Effector memory CD8-positive, alpha-beta T cell (primary cell): ENCODE measurements around the gene BTN3A1.
A peak's percentile ranks its signal among the peaks of the same experiment; 100 is the strongest.
"Not testable (repeated sequence)": the region's sequence is repeated elsewhere in the genome, so short reads cannot be mapped to it uniquely, and the experiment has no call there.

Source experiments
- ATAC-seq: fragments of 150-1000 bp; cut with Tn5 transposase; replicated peaks from 2 replicates; pipeline ENCODE4 v1.10.0; 2021; ENCODE audit warnings: mild to moderate bottlenecking, moderate library complexity
- DNase-seq, 3 experiments: peaks; one replicate each; pipeline ENCODE4 v3.0.0; 2021
- H3K27ac Mint-ChIP-seq, 2 donors: one replicate each; pipeline ENCODE4 v1.8.0; 2022; ENCODE audit warnings: mild to moderate bottlenecking in 2 of 2, mixed read lengths in 2 of 2, moderate library complexity in 2 of 2
- H3K27me3 Mint-ChIP-seq, 2 donors: one replicate each; pipeline ENCODE4 v1.8.0; 2022; ENCODE audit warnings: mixed read lengths in 2 of 2
- H3K36me3 Mint-ChIP-seq: one replicate; pipeline ENCODE4 v1.8.0; 2022; ENCODE audit warnings: mild to moderate bottlenecking, moderate library complexity, mixed read lengths; ENCODE audit not compliant: insufficient read depth
- H3K4me1 Mint-ChIP-seq, 2 donors: one replicate each; pipeline ENCODE4 v1.8.0; 2022; ENCODE audit warnings: low read depth in 2 of 2, mixed read lengths in 2 of 2
- H3K4me3 Mint-ChIP-seq, 2 donors: one replicate each; pipeline ENCODE4 v1.8.0; 2022; ENCODE audit warnings: mild to moderate bottlenecking in 2 of 2, mixed read lengths in 2 of 2, moderate library complexity in 2 of 2
- H3K9me3 Mint-ChIP-seq, 2 donors: one replicate each; pipeline ENCODE4 v1.8.0; 2022; ENCODE audit warnings: mixed read lengths in 2 of 2
- total RNA-seq, 9 experiments: gene quantifications; one replicate each; lab custom pipeline; 2026; lab: John Stamatoyannopoulos, UW

Gene BTN3A1
- 43.4 to 431 (median 316) reads per million in 9 experiments for total RNA-seq

DNA sequence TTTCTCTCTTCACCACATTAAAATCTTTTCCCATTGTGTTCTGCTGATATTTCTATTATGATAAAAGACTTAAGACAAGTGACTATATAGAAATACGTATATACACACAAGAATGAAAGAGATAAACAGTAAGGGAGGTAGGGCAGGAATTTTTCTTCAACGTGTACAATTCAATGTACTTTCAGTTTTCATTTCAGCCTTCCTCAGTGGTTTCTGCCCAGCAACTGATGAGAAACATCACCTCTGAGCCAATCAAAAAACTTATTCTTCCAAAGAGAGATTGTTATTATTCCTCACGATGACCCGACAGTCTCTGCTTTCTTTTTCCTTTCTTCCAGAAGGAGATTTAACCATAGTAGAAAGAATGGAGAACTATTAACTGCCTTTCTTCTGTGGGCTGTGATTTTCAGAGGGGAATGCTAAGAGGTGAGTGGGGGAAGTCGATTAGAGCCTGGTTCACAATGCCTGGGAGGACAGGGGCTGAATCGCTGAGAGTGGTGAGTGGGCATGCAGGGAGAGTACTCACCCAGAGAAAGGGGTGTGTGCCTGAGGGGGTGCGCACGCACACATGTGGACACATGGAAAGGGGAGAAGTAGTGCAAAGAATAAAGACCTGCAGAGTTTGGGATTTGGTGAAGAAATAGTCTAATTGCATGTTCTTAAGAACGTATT lies at the start of gene BTN3A1:
Gene BTN3A1 (plus strand): TSS at position 289 of the 672 bp plus-strand sequence. CDS start 3,289 bp downstream, outside the sequence.
- peaks cover 31% of the 10 kb centered on the region for H3K36me3 Mint-ChIP-seq
- H3K27ac Mint-ChIP-seq = peak within 1 kb of the TSS; percentile 97 to 100
- peak; percentile 89 for ATAC-seq
- peak within 1 kb of the TSS; percentile 86 to 100 for H3K4me3 Mint-ChIP-seq
- H3K27me3 Mint-ChIP-seq = no peaks in the 10 kb centered on the region
- peak; percentile 60 to 76 (median 60) for DNase-seq
- no peaks in the 10 kb centered on the region for H3K9me3 Mint-ChIP-seq
- H3K4me1 Mint-ChIP-seq = peaks cover 35 to 50% of the 10 kb centered on the region in 2 donors

DNA sequence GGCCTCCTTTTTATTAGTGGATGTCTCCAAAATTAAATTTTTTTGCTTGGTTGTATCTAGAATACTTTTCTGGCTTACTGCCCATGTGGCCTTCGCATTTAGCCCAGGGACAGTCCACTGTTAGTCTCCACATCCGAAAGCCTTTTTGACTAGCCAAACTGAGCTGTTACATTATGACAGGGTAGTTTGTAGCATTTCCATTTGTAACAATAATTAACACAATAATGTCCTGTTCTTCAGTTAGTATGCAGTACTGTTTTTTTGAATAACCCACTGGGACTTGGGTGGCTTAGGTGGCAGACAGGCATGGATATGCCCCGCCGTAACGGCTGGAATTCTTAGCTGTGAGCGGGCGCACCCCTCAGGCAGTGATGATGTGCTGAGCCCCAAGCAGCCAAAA lies 49.8 kb upstream of the BTN3A1 start:
- Mint-ChIP-seq H3K27ac (no peak overlapping the region), H3K9me3 (no peaks in the 10 kb centered on the region), H3K4me1 (no peaks in the 10 kb centered on the region), H3K36me3 (no peaks in the 10 kb centered on the region), H3K4me3 (no peak overlapping the region), H3K27me3 (peaks cover 0 to 8% of the 10 kb centered on the region in 2 donors)
- ATAC-seq (no peak), DNase-seq (no peak)

DNA sequence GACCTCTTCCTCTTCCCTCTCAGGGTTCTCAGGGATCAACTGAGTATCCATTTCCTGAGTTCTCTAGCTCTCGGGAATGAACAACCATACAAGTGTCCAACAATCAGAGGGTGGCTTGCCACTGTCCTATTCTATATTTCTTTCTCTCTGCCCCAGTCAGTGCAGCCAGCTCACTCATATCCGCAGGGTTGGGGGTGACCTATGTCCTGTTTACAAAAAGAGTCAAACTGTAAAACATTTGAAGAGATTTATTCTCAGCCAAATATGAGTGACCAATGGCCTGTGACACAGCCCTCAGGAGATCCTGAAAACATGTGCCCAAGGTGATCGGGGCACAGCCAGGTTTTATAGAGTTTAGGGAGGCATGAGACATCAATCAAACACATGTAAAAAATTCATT lies 47.9 kb upstream of the BTN3A1 start:
- Mint-ChIP-seq H3K27ac (no peak overlapping the region), H3K36me3 (no peaks in the 10 kb centered on the region), H3K9me3 (no peaks in the 10 kb centered on the region), H3K4me1 (peaks cover under 1 to 3% of the 10 kb centered on the region in 2 donors), H3K27me3 (peaks cover 0 to 8% of the 10 kb centered on the region in 2 donors), H3K4me3 (no peak overlapping the region)
- DNase-seq (no peak), ATAC-seq (no peak)

DNA sequence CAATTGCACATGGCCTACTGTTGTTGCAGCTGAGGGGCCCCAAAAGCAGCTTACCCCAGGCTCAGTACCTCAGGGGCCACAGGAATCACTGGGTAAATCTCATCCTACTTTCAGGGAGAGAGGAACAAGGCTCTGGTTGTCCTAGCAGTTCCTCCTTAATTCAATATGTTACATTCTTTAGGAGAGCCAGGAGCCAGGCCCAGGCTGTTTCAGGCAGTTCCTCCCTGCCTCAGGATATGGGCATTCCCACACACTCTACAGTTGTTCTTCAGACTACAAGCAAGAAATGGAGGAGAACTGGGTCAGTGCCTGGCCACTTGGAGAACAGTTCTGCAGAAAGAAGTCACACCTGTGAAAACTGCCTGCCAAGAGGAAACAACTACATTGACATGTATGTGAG lies 46.7 kb upstream of the BTN3A1 start:
- H3K27me3 Mint-ChIP-seq = peaks cover 0 to 8% of the 10 kb centered on the region in 2 donors
- H3K9me3 Mint-ChIP-seq = no peaks in the 10 kb centered on the region
- no peaks in the 10 kb centered on the region for H3K36me3 Mint-ChIP-seq
- ATAC-seq (no peak), DNase-seq (no peak)
- H3K4me3 Mint-ChIP-seq = no peak overlapping the region
- no peak overlapping the region for H3K27ac Mint-ChIP-seq
- H3K4me1 Mint-ChIP-seq = peaks cover 2 to 4% of the 10 kb centered on the region in 2 donors

DNA sequence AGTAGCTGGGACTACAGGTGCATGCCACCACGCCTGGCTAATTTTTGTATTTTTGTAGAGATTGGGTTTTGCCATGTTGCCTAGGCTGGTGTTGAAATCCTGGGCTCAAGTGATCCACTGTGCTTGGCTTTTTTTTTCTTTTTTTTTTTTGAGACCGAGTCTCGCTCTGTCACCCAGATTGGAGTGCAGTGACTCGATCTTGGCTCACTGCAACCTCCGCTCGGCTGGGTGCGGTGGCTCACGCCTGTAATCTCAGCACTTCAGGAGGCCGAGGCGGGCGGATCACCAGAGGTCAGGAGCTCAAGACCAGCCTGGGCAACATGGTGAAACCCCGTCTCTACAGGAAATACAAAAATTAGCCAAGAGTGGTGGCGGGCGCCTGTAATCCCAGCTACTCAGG lies 44.5 kb upstream of the BTN3A1 start:
- H3K9me3 Mint-ChIP-seq, DNase-seq, ATAC-seq, H3K4me3 Mint-ChIP-seq, H3K27me3 Mint-ChIP-seq, H3K36me3 Mint-ChIP-seq, H3K27ac Mint-ChIP-seq: not testable (repeated sequence)
- peaks cover 15 to 22% of the 10 kb centered on the region in 2 donors for H3K4me1 Mint-ChIP-seq

DNA sequence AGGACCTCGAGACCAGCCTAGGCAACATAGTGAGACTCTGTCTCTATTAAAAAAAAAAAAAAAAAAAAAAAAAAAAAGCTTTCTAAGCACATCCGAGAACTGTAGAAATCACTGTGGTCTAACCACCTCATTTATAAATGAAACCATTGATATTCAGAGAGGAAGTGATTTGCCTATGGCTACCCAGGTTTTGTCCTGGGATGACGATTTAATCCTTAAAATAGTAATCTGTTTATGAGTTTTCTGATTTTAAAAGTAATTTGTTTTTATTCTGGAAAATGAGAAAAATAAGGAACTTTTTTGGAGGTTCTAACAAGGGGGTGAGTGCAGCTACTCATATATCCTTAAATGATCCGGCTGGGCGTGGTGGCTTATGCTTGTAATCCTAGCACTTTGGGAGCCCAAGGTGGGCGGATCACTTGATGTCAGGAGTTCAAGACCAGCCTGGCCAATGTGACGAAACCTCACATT lies 43.5 kb upstream of the BTN3A1 start:
- no peak overlapping the region for H3K27ac Mint-ChIP-seq
- peaks cover 2% of the 10 kb centered on the region for H3K36me3 Mint-ChIP-seq
- DNase-seq (no peak), ATAC-seq (peak; percentile 31)
- no peak overlapping the region for H3K4me3 Mint-ChIP-seq
- H3K9me3 Mint-ChIP-seq = no peaks in the 10 kb centered on the region
- H3K27me3 Mint-ChIP-seq = peaks cover 0 to 8% of the 10 kb centered on the region in 2 donors
- H3K4me1 Mint-ChIP-seq = peaks cover 17 to 29% of the 10 kb centered on the region in 2 donors

DNA sequence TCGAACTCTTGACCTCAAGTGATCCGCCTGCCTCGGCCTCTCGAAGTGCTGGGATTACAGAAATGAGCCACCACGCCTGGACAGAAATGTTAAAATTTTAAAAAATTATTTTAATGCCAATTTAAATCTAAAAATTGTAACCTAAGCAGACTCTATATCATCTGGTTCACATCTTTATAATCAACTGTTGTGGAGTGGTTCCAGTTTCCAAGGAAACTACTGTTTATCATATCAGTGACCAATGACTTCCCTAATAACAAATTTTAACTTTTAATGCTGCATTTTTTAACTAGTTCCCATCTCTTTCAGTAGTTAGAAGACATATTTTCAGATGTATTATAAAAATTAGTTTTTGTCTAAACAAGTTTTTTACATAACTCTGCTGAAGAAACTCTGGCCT lies 42.3 kb upstream of the BTN3A1 start:
- H3K4me1 Mint-ChIP-seq = peaks cover 22 to 29% of the 10 kb centered on the region in 2 donors
- H3K36me3 Mint-ChIP-seq = peaks cover 2% of the 10 kb centered on the region
- DNase-seq = no peak
- no peaks in the 10 kb centered on the region for H3K9me3 Mint-ChIP-seq
- ATAC-seq = no peak
- H3K4me3 Mint-ChIP-seq = no peak overlapping the region
- no peaks in the 10 kb centered on the region for H3K27me3 Mint-ChIP-seq
- H3K27ac Mint-ChIP-seq = no peak overlapping the region

DNA sequence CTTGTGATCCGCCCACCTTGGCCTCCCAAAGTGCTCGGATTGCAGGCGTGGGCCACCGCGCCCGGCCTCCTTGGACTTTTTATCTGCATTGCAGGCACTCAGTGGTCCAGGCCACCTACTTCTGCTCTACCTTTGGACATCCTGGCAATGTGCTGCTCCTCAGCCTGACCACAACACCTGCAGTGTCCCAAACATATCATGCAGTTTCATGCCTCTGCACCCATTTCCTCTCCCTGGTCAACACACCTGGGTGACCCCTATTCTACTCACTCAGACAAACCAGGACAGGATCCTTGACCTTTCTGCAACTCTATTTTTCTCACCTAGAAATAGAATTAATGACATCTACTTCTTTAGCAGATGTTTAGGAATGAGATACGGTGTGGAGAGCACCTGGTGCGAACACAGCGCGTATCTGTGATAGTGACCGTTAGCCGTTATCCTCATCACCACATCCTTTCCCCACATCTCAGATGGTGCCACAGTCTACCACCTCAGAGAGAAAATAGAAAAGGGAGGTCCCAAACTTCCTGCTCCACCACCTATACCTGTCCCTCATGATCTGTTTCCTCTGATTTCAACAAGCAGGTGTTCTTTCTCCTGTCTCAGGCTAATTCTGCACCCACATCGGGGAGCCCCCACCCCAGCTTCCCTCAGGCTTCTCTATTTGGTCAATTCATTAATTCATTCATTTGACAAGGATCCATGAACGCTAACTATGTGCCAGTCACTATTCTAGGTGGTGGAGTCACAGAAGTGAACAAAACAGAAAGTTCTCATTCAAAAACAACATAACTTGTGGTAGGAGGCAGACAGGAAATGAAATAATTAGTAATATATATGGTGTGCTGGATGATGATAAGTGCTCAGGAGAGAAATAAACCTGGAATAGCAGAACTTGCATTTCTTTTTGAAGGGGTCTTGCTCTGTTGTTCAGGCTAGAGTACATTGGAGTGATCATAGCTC lies 41.3 kb upstream of the BTN3A1 start:
- Mint-ChIP-seq H3K27ac (peak overlapping the region; percentile 38 to 89), H3K36me3 (peaks cover 2% of the 10 kb centered on the region), H3K4me1 (peaks cover 22 to 29% of the 10 kb centered on the region in 2 donors), H3K4me3 (peak overlapping the region; percentile 31 to 63), H3K9me3 (no peaks in the 10 kb centered on the region), H3K27me3 (no peaks in the 10 kb centered on the region)
- DNase-seq = peak in 2 of 3 experiments; percentile 5 to 35
- ATAC-seq = peak; percentile 46

DNA sequence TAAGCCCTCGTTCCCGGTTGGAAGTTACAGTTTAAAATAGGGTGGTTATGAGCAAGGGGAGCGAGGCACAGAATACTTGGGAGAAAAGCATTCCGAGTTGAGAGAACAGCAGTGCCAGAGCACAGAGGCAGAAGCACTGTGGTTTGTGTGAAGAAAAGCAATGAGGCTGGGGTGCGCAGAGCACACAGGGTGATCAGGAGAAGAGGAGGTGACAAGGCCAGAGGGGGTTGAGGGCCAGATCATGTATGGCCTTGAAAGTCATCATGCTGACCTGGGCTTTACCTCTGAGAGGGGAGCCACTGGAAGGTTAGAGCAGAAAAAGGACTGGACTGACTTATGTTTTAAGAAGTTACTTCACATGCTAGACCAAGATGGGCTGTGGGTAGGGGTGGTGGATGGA lies 40.5 kb upstream of the BTN3A1 start:
- Mint-ChIP-seq H3K9me3 (no peaks in the 10 kb centered on the region), H3K27ac (peak overlapping the region; percentile 38 to 89), H3K27me3 (no peaks in the 10 kb centered on the region), H3K4me3 (peak overlapping the region; percentile 31 to 63), H3K4me1 (peaks cover 22 to 29% of the 10 kb centered on the region in 2 donors), H3K36me3 (peaks cover 2% of the 10 kb centered on the region)
- no peak for DNase-seq
- no peak for ATAC-seq

DNA sequence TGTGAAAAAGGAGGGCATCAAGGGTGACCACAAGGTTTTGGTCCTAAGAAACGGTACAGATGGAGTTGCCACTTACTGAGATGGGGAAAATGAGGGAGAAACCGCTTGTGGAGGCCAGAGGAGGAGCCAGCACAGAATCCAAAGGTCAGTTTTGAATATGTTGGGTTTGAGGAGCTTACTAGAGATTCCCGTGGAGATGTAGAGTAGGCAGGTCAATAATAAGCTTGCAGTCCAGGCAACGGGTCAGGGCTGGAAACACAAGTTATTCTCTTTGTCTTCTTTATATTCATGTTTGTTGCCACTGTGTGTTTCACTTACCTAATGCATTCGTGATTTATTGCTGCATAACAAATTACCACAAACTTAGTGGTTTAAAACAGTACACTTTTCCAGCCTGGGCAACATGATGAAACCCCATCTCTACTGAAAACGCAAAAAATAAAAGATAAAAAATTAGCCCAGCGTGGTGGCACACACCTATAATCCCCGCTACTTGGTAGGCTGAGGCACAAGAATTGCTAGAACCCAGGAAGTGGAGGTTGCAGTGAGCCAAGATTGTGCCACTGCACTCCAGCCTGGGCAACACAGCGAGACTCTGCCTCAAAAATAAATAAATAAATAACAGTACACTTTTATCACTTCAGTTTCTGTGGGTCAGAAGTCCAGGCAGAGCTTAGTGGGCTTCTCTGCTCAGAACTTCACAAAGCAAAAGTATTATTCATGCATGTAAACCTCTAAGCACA lies 39.8 kb upstream of the BTN3A1 start:
- ATAC-seq (no peak), DNase-seq (no peak)
- Mint-ChIP-seq H3K27me3 (no peaks in the 10 kb centered on the region), H3K9me3 (no peaks in the 10 kb centered on the region), H3K27ac (peak overlapping the region in 1 of 2 donors; percentile 89), H3K4me1 (peaks cover 24 to 32% of the 10 kb centered on the region in 2 donors), H3K36me3 (peaks cover 2% of the 10 kb centered on the region), H3K4me3 (peak overlapping the region in 1 of 2 donors; percentile 3)

DNA sequence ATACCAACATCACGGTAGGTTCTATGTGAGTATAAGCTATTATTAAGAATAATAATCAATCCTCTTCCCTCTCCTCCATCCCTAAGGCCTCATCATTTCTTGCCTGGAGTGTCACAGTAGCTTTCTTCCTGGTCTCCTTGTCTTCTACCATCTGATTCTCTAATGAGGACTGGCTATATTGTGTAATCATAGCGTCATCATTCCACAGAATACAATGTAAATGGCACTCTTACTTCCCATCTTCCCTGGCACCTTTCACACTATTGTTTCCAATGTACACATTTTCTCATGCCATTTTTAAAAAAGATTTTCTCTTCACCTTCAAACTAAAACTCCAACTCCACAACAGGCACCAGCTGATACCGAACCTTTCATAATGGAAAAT lies 39.2 kb upstream of the BTN3A1 start:
- Mint-ChIP-seq H3K27ac (peak overlapping the region in 1 of 2 donors; percentile 75), H3K27me3 (no peaks in the 10 kb centered on the region), H3K4me3 (peak overlapping the region in 1 of 2 donors; percentile 47), H3K4me1 (peaks cover 24 to 37% of the 10 kb centered on the region in 2 donors), H3K9me3 (no peaks in the 10 kb centered on the region), H3K36me3 (peaks cover 5% of the 10 kb centered on the region)
- DNase-seq (no peak), ATAC-seq (no peak)

DNA sequence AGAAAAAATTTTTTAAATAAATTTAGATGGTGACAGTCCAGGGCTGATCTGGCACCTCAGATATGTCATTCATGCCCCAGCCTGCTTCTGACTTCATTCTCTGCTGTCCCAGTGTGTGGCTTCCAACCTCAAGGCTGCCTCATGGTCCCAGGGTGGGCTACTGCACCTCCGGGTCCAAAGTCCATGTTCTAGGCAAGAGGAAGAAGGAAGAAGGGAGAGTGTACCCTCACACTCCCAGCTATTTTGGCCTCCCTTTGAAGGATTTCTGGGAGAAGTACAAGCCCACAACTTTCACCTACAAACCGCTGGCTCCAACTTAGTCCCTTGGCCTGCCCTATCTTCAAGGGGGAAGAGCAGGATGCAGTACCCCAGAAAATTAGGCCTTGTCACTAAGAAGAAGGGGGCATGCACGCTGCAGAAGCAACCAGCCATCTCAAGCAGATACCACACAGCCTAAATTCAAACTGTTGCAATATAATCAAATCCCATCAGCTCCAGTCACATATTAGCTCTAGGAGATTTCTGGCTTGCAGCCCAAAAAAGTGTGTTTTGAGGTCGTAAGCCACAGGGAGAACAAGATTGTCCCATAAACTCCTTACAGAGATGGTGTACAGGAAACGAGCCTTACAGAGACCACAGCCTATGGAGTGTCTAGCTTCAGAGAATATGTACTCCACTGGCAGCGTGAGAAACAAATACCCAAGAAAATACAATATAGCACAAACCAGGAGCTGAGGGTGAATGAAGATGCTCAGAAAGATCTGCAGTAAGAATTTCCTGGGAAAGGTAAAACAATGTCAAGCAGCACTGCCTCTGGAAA lies 38.0 kb upstream of the BTN3A1 start:
- DNase-seq (peak in 2 of 3 experiments; percentile 19 to 29), ATAC-seq (peak; percentile 12)
- Mint-ChIP-seq H3K36me3 (peaks cover 5% of the 10 kb centered on the region), H3K27me3 (no peaks in the 10 kb centered on the region), H3K9me3 (no peaks in the 10 kb centered on the region), H3K4me3 (no peak overlapping the region), H3K27ac (no peak overlapping the region), H3K4me1 (peaks cover 30 to 43% of the 10 kb centered on the region in 2 donors)
